ENCODE measurements around the gene DVL1.

Gene DVL1

DNA sequence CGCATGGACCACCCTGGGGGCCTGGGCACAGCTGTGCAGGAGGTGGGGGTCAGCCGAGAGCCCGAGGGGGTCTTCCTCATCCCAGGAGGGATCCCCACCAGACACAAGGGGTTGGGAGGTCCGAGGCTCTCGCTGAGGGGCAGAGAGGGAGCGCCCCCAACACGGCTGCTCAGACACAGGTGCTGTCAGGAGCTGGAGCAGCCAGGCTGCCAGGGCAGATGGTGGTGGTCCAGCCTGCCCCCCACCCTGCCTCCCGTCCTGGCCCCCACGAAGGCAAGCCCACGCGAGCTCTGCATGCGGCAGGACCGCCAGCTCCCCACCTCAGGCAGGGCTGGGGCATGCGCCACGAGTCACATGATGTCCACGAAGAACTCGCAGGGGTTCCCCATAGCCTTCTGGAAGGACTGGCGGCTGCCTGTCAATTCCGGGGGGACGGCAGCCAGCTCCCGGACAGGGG is 13.4 kb downstream of the DVL1 start:
- TF ChIP-seq, protein P1, sequence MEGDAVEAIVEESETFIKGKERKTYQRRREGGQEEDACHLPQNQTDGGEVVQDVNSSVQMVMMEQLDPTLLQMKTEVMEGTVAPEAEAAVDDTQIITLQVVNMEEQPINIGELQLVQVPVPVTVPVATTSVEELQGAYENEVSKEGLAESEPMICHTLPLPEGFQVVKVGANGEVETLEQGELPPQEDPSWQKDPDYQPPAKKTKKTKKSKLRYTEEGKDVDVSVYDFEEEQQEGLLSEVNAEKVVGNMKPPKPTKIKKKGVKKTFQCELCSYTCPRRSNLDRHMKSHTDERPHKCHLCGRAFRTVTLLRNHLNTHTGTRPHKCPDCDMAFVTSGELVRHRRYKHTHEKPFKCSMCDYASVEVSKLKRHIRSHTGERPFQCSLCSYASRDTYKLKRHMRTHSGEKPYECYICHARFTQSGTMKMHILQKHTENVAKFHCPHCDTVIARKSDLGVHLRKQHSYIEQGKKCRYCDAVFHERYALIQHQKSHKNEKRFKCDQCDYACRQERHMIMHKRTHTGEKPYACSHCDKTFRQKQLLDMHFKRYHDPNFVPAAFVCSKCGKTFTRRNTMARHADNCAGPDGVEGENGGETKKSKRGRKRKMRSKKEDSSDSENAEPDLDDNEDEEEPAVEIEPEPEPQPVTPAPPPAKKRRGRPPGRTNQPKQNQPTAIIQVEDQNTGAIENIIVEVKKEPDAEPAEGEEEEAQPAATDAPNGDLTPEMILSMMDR (IDR thresholded peaks at IDR 0.05; ENCODE audit: low read length, missing control alignments) = no peak
- H3K4me3 ChIP-seq (replicated peaks; ENCODE audit: low read depth, low read length) = no peak overlapping the region
- DNase-seq (ENCODE audit: low read depth) = no peak

DNA sequence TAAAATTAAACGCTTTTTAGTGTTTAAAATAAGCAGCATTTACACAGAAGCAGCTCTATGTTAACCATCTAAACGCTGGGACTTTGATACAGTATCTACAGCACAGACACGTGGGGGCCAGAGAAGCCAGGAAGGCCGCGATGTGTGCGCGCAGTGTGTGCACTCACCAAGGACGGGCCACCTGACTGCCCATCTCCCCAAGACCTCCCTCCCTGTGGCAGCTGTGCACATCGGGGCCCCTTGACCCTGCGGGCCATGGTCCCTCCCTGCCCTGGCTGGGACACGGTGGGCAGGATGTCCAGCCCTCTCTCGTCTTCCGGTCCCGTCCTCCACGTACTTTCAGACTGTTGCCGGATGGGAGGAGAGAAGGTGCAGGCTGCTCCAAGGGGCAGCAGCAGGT is 13.9 kb downstream of the DVL1 start:
- TF ChIP-seq, protein P1 (IDR thresholded peaks at IDR 0.05; ENCODE audit: low read length, missing control alignments) = no peak
- no peak for DNase-seq (ENCODE audit: low read depth)
- no peak overlapping the region for H3K4me3 ChIP-seq (replicated peaks; ENCODE audit: low read depth, low read length)

DNA sequence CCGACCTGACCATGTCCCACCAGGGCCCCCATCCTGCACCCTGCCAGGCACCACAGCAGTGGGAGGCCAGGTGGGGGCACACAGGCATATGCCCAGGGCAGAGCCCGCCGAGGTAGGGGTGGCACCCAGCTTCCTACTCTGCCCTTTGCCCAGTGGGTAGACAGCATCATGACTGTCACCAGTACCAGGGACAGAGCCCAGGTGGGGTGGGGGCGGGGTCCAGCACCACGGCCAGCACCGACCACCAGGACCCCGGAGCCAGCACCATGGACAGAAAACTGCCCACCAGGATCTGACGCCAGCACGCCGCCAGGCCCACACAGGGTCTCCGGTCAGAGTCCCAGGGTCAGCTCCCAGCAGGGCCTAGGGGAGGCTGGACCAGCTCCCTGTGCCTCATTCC is 14.4 kb downstream of the DVL1 start:
- TF ChIP-seq, protein P1 (IDR thresholded peaks at IDR 0.05; ENCODE audit: low read length, missing control alignments) = no peak
- DNase-seq (ENCODE audit: low read depth) = no peak
- H3K4me3 ChIP-seq (replicated peaks; ENCODE audit: low read depth, low read length) = no peak overlapping the region

DNA sequence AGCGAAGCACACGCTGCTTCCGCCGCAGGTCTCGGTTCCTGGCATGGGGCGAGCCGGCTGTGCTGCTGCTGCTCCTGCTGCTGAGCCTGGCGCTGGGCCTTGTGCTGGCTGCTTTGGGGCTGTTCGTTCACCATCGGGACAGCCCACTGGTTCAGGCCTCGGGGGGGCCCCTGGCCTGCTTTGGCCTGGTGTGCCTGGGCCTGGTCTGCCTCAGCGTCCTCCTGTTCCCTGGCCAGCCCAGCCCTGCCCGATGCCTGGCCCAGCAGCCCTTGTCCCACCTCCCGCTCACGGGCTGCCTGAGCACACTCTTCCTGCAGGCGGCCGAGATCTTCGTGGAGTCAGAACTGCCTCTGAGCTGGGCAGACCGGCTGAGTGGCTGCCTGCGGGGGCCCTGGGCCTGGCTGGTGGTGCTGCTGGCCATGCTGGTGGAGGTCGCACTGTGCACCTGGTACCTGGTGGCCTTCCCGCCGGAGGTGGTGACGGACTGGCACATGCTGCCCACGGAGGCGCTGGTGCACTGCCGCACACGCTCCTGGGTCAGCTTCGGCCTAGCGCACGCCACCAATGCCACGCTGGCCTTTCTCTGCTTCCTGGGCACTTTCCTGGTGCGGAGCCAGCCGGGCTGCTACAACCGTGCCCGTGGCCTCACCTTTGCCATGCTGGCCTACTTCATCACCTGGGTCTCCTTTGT is 15.5 kb downstream of the DVL1 start:
- TF ChIP-seq, protein P1 (IDR thresholded peaks at IDR 0.05; ENCODE audit: low read length, missing control alignments) = no peak
- H3K4me3 ChIP-seq (replicated peaks; ENCODE audit: low read depth, low read length) = no peak overlapping the region
- DNase-seq (ENCODE audit: low read depth) = no peak

DNA sequence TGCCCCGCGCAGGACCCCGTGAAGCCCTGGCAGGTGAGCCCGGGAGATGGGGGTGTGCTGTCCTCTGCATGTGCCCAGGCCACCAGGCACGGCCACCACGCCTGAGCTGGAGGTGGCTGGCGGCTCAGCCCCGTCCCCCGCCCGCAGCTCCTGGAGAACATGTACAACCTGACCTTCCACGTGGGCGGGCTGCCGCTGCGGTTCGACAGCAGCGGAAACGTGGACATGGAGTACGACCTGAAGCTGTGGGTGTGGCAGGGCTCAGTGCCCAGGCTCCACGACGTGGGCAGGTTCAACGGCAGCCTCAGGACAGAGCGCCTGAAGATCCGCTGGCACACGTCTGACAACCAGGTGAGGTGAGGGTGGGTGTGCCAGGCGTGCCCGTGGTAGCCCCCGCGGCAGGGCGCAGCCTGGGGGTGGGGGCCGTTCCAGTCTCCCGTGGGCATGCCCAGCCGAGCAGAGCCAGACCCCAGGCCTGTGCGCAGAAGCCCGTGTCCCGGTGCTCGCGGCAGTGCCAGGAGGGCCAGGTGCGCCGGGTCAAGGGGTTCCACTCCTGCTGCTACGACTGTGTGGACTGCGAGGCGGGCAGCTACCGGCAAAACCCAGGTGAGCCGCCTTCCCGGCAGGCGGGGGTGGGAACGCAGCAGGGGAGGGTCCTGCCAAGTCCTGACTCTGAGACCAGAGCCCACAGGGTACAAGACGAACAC is 16.3 kb downstream of the DVL1 start:
- DNase-seq (ENCODE audit: low read depth) = no peak
- no peak overlapping the region for H3K4me3 ChIP-seq (replicated peaks; ENCODE audit: low read depth, low read length)
- TF ChIP-seq, protein P1 (IDR thresholded peaks at IDR 0.05; ENCODE audit: low read length, missing control alignments) = no peak

DNA sequence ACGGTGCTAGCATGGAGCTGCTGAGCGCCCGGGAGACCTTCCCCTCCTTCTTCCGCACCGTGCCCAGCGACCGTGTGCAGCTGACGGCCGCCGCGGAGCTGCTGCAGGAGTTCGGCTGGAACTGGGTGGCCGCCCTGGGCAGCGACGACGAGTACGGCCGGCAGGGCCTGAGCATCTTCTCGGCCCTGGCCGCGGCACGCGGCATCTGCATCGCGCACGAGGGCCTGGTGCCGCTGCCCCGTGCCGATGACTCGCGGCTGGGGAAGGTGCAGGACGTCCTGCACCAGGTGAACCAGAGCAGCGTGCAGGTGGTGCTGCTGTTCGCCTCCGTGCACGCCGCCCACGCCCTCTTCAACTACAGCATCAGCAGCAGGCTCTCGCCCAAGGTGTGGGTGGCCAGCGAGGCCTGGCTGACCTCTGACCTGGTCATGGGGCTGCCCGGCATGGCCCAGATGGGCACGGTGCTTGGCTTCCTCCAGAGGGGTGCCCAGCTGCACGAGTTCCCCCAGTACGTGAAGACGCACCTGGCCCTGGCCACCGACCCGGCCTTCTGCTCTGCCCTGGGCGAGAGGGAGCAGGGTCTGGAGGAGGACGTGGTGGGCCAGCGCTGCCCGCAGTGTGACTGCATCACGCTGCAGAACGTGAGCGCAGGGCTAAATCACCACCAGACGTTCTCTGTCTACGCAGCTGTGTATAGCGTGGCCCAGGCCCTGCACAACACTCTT is 17.0 kb downstream of the DVL1 start:
- TF ChIP-seq, protein P1 (IDR thresholded peaks at IDR 0.05; ENCODE audit: low read length, missing control alignments) = no peak
- DNase-seq (ENCODE audit: low read depth) = no peak
- H3K4me3 ChIP-seq (replicated peaks; ENCODE audit: low read depth, low read length) = no peak overlapping the region

Measured in fibroblast of pulmonary artery (primary cell).